Measurements from ENCODE around the gene PTX3.

- TF ChIP-seq JUND (IDR thresholded peaks at IDR 0.05) = no peak
- no peak for TF ChIP-seq CTCF (IDR thresholded peaks at IDR 0.05; ENCODE audit: low read depth, low read length, missing input control)
- no peak for TF ChIP-seq FOXA2 (IDR thresholded peaks at IDR 0.05)
- TF ChIP-seq YY1 (IDR thresholded peaks at IDR 0.05) = no peak
- TF ChIP-seq RAD21 (IDR thresholded peaks at IDR 0.05) = no peak
- no peak for TF ChIP-seq REST (IDR thresholded peaks at IDR 0.05)
- no peak for TF ChIP-seq TAF1 (conservative IDR thresholded peaks at IDR 0.05)
- no peak for TF ChIP-seq FOXA1 (IDR thresholded peaks at IDR 0.05)
- TF ChIP-seq GABPA (IDR thresholded peaks at IDR 0.05 in 1 of 2, conservative IDR thresholded peaks at IDR 0.05 in 1 of 2) = no peak
- no peak for TF ChIP-seq SP1 (IDR thresholded peaks at IDR 0.05)
- TF ChIP-seq, protein P1, sequence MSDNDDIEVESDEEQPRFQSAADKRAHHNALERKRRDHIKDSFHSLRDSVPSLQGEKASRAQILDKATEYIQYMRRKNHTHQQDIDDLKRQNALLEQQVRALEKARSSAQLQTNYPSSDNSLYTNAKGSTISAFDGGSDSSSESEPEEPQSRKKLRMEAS (IDR thresholded peaks at IDR 0.05) = no peak
- TF ChIP-seq EGR1 (IDR thresholded peaks at IDR 0.05; ENCODE audit: low read depth in 2 of 2) = no peak
- no peak for TF ChIP-seq ZBTB33 (IDR thresholded peaks at IDR 0.05)
- TF ChIP-seq HNF4G (IDR thresholded peaks at IDR 0.05) = no peak
Observed at GRCh38 chr3:157405457-157405856, 31.2 kb upstream of the PTX3 start.
